HepG2 (cell line): ENCODE measurements around the gene PIGR. TPM values are rescaled to one million over a fixed set of nuclear protein-coding genes. Genes with fewer than 3 reads are reported as not detected.

ENCODE experiments used
- ATAC-seq: fragments of 200-7000 bp; cut with Tn5 transposase; 3 replicates; pipeline ENCODE4 v1.9.1; 2020; ENCODE audit warnings: mild to moderate bottlenecking, moderate library complexity
- BruUV-seq: library from RNA; stranded (reverse); fragments of 400-500 nt; replicated peaks from 2 replicates; lab custom pipeline; 2021; lab: Mats Ljungman, UMichigan
- CTCF ChIA-PET: fragments of 300-600 bp; formaldehyde crosslinking; extraction: SDS; loops from one replicate; lab custom pipeline; 2021; ENCODE audit warnings: low total read pairs, inconsistent platforms, low intra/inter-chr PET ratio; lab: Yijun Ruan, JAX
- POLR2A ChIA-PET: fragments of 350-600 bp; sonication (Branson Sonifier 250); formaldehyde crosslinking; loops from one replicate; lab custom pipeline; 2020; ENCODE audit warnings: antibody characterized with exemption, inconsistent platforms; lab: Yijun Ruan, JAX
- DNase-seq: peaks from one replicate; pipeline ENCODE4 v3.0.0-alpha.2; 2015; ENCODE audit warnings: low spot score
- FAIRE-seq: peaks from 3 replicates; lab custom pipeline; 2011; peaks lifted over from hg19 to GRCh38; lab: Jason Lieb, UNC
- H2AFZ ChIP-seq: one replicate; pipeline ENCODE4 v1.6.1; 2011; ENCODE audit warnings: low read length, inconsistent platforms
- H3K27ac ChIP-seq: fragments of 300-600 bp; 3 replicates; pipeline ENCODE4 v1.8.0; 2011; ENCODE audit warnings: mixed run types, mild to moderate bottlenecking, mixed read lengths, low read length, inconsistent platforms; ENCODE audit not compliant: insufficient read depth; ENCODE audit errors: extremely low read length
- H3K27me3 ChIP-seq, 2 experiments: fragments of 200-600 bp in 1 of 2; 2 replicates in 1 of 2; 3 replicates in 1 of 2; pipeline versions ENCODE4 v1.6.0 to v1.8.0; 2011; ENCODE audit warnings: low read length in 2 of 2, mild to moderate bottlenecking in 2 of 2, moderate library complexity in 2 of 2, inconsistent platforms in 1 of 2; ENCODE audit not compliant: insufficient read depth in 2 of 2, control insufficient read depth in 1 of 2
- H3K36me3 ChIP-seq, 2 experiments: fragments of 200-600 bp in 1 of 2; replicated peaks in 1 of 2; 2 replicates in 1 of 2; 3 replicates in 1 of 2; pipeline versions ENCODE4 v1.5.1 to v1.8.0; 2011; ENCODE audit warnings: low read length in 2 of 2, inconsistent platforms in 1 of 2; ENCODE audit not compliant: insufficient read depth in 2 of 2, control insufficient read depth in 1 of 2
- H3K4me1 ChIP-seq: 2 replicates; pipeline ENCODE4 v1.5.1; 2012; ENCODE audit warnings: low read length, inconsistent platforms; ENCODE audit not compliant: insufficient read depth
- H3K4me2 ChIP-seq: 2 replicates; pipeline ENCODE4 v1.6.0; 2011; ENCODE audit warnings: low read depth, low read length, inconsistent platforms
- H3K4me3 ChIP-seq, 3 experiments: fragments of 200-600 bp in 1 of 3; sonication (generic), shearing (Covaris generic) in 1 of 3; replicated peaks in 1 of 3; 2 replicates each; pipeline ENCODE4 v1.5.1; 2011 to 2016; ENCODE audit warnings: low read length in 3 of 3, inconsistent platforms in 2 of 3, low read depth in 2 of 3, mild to moderate bottlenecking in 2 of 3, control low read depth in 1 of 3, mixed read lengths in 1 of 3; ENCODE audit not compliant: insufficient read depth in 1 of 3
- H3K79me2 ChIP-seq: one replicate; pipeline ENCODE4 v1.6.1; 2011; ENCODE audit warnings: low read length, inconsistent platforms; ENCODE audit not compliant: insufficient read depth
- H3K9ac ChIP-seq: 2 replicates; pipeline ENCODE4 v1.6.0; 2011; ENCODE audit warnings: mild to moderate bottlenecking, low read depth, low read length, inconsistent platforms; ENCODE audit not compliant: insufficient read depth
- H3K9me3 ChIP-seq: 2 replicates; pipeline ENCODE4 v1.5.1; 2012; ENCODE audit warnings: mild to moderate bottlenecking, low read length
- H4K20me1 ChIP-seq: 2 replicates; pipeline ENCODE4 v1.6.0; 2011; ENCODE audit warnings: inconsistent platforms, mild to moderate bottlenecking, low read length, moderate library complexity; ENCODE audit not compliant: insufficient read depth
- CREB1 ChIP-seq, 2 experiments: fragments of 450-650 bp in 1 of 2; IDR thresholded peaks; 2 replicates each; pipeline ENCODE4 v1.6.1; 2016 to 2017; ENCODE audit warnings: control low read depth in 1 of 2, mild to moderate bottlenecking in 1 of 2, missing compliant biosample characterization in 1 of 2, missing genetic modification characterization in 1 of 2
- ISX ChIP-seq: sonication (generic); formaldehyde crosslinking; conservative IDR thresholded peaks from 2 replicates; pipeline ENCODE4 v1.5.0; 2020; ENCODE audit warnings: missing genetic modification reagents
- MAX ChIP-seq: IDR thresholded peaks from 2 replicates; pipeline ENCODE4 v1.6.1; 2012; ENCODE audit warnings: inconsistent platforms
- MTA3 ChIP-seq: sonication (generic); formaldehyde crosslinking; IDR thresholded peaks from 2 replicates; pipeline ENCODE4 v1.4.0; 2020; ENCODE audit warnings: missing genetic modification reagents
- PATZ1 ChIP-seq: sonication (generic); formaldehyde crosslinking; IDR thresholded peaks from 2 replicates; pipeline ENCODE4 v1.4.0; 2020; ENCODE audit warnings: missing genetic modification reagents
- PAXIP1 ChIP-seq: sonication (generic); formaldehyde crosslinking; conservative IDR thresholded peaks from 2 replicates; pipeline ENCODE4 v1.4.0; 2020; ENCODE audit warnings: mild to moderate bottlenecking, missing genetic modification reagents, moderate library complexity
- RAD21 ChIP-seq: fragments of 450-650 bp; formaldehyde crosslinking; IDR thresholded peaks from 2 replicates; pipeline ENCODE4 v1.5.0; 2020; ENCODE audit warnings: mild to moderate bottlenecking
- RARA ChIP-seq: IDR thresholded peaks from 2 replicates; pipeline ENCODE4 v1.6.1; 2016; ENCODE audit warnings: missing genetic modification reagents, missing compliant biosample characterization
- SIX4 ChIP-seq: sonication (generic); formaldehyde crosslinking; IDR thresholded peaks from 2 replicates; pipeline ENCODE4 v1.4.0; 2020; ENCODE audit warnings: missing genetic modification reagents
- TFE3 ChIP-seq: IDR thresholded peaks from 2 replicates; pipeline ENCODE4 v1.6.1; 2016
- YEATS4 ChIP-seq: sonication (generic); formaldehyde crosslinking; IDR thresholded peaks from 2 replicates; pipeline ENCODE4 v1.4.0; 2020; ENCODE audit warnings: missing genetic modification reagents, borderline replicate concordance
- ZBTB7B ChIP-seq: sonication (generic); formaldehyde crosslinking; IDR thresholded peaks from 2 replicates; pipeline ENCODE4 v1.4.0; 2020; ENCODE audit warnings: missing genetic modification reagents
- ZNF124 ChIP-seq: sonication (generic); formaldehyde crosslinking; IDR thresholded peaks from 2 replicates; pipeline ENCODE4 v1.4.0; 2020; ENCODE audit warnings: missing genetic modification reagents
- WGBS: methylation state at CpG from one replicate; pipeline ENCODE4 v1.1.6; 2017; ENCODE audit warnings: low lambda C conversion rate; 5-methylcytosine and 5-hydroxymethylcytosine counted together
- in situ Hi-C: cut with HindIII; loops from 2 replicates; pipeline ENCODE4 v1.10.0; 2017; ENCODE audit warnings: low pct_unique_long_range_greater_than_20kb; ENCODE audit not compliant: extremely low pct_ligation_motif_present
- intact Hi-C: fragments of 100-400 bp; cut with micrococcal nuclease; formaldehyde crosslinking; loops from one replicate; pipeline ENCODE4 v1.10.0; 2022; ENCODE audit not compliant: unreplicated experiment
- polyA plus RNA-seq, 8 experiments: library from polyadenylated mRNA; depleted of rRNA in 3 of 8; stranded (reverse) in 7 of 8; unstranded in 1 of 8; fragments of >200 nt; fragmentation: Illumina TruSeq in 4 of 8; extraction: Trizol in 4 of 8; gene quantifications; 2 replicates each; pipeline versions ENCODE4 v1.2.1 to v1.2.3, GENCODE V29; 2011 to 2016; ENCODE audit warnings: low read depth in 4 of 8, missing spikeins in 1 of 8, mixed read lengths in 1 of 8; ENCODE audit not compliant: insufficient read depth in 1 of 8
- total RNA-seq, 5 experiments: library from RNA; depleted of rRNA; stranded (reverse); fragments of >200 nt; fragmentation: Illumina TruSeq; extraction: Trizol; gene quantifications; 2 replicates each; pipeline ENCODE4 v1.2.3, GENCODE V29; 2016; ENCODE audit warnings: low read depth in 1 of 5

The PIGR gene
- total and polyA plus RNA-seq, 2 of the 13 experiments (the other 11 are each of a cell fraction or from before 2014, with no cell fraction given) = not detected

- no peak overlapping the region for H3K9ac ChIP-seq
- intact Hi-C loops (no loop called here), in situ Hi-C loops (no loop called here)
- FAIRE-seq = no peak
- H3K27ac ChIP-seq = no peak overlapping the region
- H3K27me3 ChIP-seq = no peaks in the 10 kb centered on the region; a peak in 2 of 5 replicates
- no peak overlapping the region for H3K4me3 ChIP-seq
- no peaks in the 10 kb centered on the region for H3K79me2 ChIP-seq
- no peak for ATAC-seq
- H4K20me1 ChIP-seq = no peaks in the 10 kb centered on the region
- H3K9me3 ChIP-seq = 0 out of 2 replicates have a peak, but pooled peaks cover 1% of the 10 kb centered on the region
- WGBS = 39% methylated on average over 5 of the region's 5 CpGs
- BruUV-seq = no TSS peak
- no peaks in the 10 kb centered on the region for H3K36me3 ChIP-seq
- CTCF ChIA-PET = no interaction called here
- H2AFZ ChIP-seq = no peak overlapping the region
- TF ChIP-seq CREB1 (IDR thresholded peaks at IDR 0.05) (no peak), CREB1 (CRISPR knock-in tag; IDR thresholded peaks at IDR 0.05) (no peak), ISX (CRISPR knock-in tag) (no peak), SIX4 (CRISPR knock-in tag) (no peak), RARA (CRISPR knock-in tag) (no peak), ZNF124 (CRISPR knock-in tag) (no peak), TFE3 (CRISPR knock-in tag) (no peak), MTA3 (CRISPR knock-in tag) (no peak), MAX (no peak), PATZ1 (CRISPR knock-in tag) (no peak), RAD21 (CRISPR knock-in tag) (no peak), YEATS4 (CRISPR knock-in tag) (no peak), PAXIP1 (CRISPR knock-in tag) (no peak), ZBTB7B (CRISPR knock-in tag) (no peak)
- no peak overlapping the region for H3K4me2 ChIP-seq
- peaks cover 26% of the 10 kb centered on the region for H3K4me1 ChIP-seq
- POLR2A ChIA-PET = no interaction called here
- DNase-seq = no peak
These were observed 1.6 kb downstream of the PIGR start for GRCh38 chr1:206944703-206945102.
